ENCODE data around the gene RHEX.

- TF ChIP-seq CTCF (IDR thresholded peaks at IDR 0.05): no peak
- TF ChIP-seq ZFX (IDR thresholded peaks at IDR 0.05; ENCODE audit: borderline replicate concordance): no peak
Observed at GRCh38 chr1:206020393-206021007, 32.5 kb upstream of the RHEX start.
